DND-41 (cell line): ENCODE results near the gene MKLN1.

Source experiments
- CTCF ChIP-seq: IDR thresholded peaks from 2 replicates; pipeline ENCODE4 v1.5.1; 2012; ENCODE audit warnings: borderline replicate concordance, low read length, moderate library complexity, mild to moderate bottlenecking; ENCODE audit not compliant: poor library complexity, severe bottlenecking; ENCODE audit errors: extremely low read depth
- EZH2 ChIP-seq: IDR thresholded peaks from 3 replicates; pipeline ENCODE4 v1.6.1; 2012; ENCODE audit warnings: borderline replicate concordance, low read depth, mild to moderate bottlenecking, moderate library complexity, low read length, inconsistent platforms; ENCODE audit not compliant: severe bottlenecking

GRCh38 chr7:131504157-131504899 lies 176.7 kb downstream of the MKLN1 start:
- TF ChIP-seq CTCF (no peak), EZH2 (no peak)
